OCI-LY1 (cell line): ENCODE measurements around the gene PSMD4.

Source experiments
- CTCF ChIP-seq: fragments of 200-600 bp; sonication (generic), shearing (Covaris generic); IDR thresholded peaks from 2 replicates; pipeline ENCODE4 v1.5.1; 2017; ENCODE audit warnings: mild to moderate bottlenecking, antibody characterized with exemption, low read length, moderate library complexity, mixed read lengths
- EZH2 ChIP-seq: fragments of 200-600 bp; sonication (generic), shearing (Covaris generic); IDR thresholded peaks from 2 replicates; pipeline ENCODE4 v1.8.0; 2017; ENCODE audit warnings: borderline replicate concordance, mixed run types, mild to moderate bottlenecking, antibody characterized with exemption, low read length, moderate library complexity, mixed read lengths

DNA sequence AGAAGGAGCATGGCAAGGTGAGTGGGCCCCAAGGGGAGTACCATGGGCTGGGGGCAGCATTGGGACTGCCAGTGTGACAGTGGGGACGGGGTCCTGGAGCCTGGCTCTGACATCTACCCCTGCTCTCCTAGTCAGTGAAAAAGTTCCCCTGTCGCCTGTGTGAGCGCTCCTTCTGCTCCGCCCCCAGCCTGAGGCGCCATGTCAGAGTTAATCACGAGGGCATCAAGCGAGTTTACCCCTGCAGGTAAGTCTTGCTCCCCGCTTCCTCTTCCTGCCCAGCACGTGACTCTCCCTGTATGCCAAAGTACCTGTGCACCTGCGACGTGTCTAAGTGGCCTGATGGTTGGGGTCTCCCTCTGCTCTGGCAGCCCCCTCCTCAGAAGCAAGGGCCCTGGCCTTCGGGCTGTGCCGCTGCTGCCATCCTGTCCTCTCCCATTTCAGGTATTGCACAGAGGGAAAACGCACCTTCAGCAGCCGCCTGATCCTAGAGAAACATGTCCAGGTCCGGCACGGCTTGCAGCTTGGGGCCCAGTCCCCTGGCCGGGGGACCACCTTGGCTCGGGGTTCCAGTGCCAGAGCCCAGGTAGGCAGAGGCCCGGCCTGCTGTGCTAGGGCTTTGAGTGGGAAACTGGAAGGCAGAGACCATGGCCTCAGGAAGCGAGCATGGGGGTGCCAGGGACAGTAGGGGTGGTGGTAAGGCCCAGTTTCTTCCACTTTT is 35.6 kb downstream of the PSMD4 start:
- no peak for TF ChIP-seq EZH2
- no peak for TF ChIP-seq CTCF
